Endothelial cell (in vitro differentiated cells): Measurements from ENCODE around the gene BEAN1. TPM values are rescaled to one million over a fixed set of nuclear protein-coding genes. Genes with fewer than 3 reads are reported as not detected.

Source experiments
- DNase-seq: peaks from one replicate; pipeline ENCODE4 v3.0.0; 2021; ENCODE audit warnings: low spot score
- H3K27ac Mint-ChIP-seq: one replicate; pipeline ENCODE4 v1.8.0; 2021; ENCODE audit warnings: mixed read lengths, inconsistent platforms; ENCODE audit not compliant: unreplicated experiment
- H3K27me3 Mint-ChIP-seq: one replicate; pipeline ENCODE4 v1.8.0; 2021; ENCODE audit warnings: mild to moderate bottlenecking, moderate library complexity, mixed read lengths, inconsistent platforms; ENCODE audit not compliant: unreplicated experiment
- H3K36me3 Mint-ChIP-seq: one replicate; pipeline ENCODE4 v1.8.0; 2021; ENCODE audit warnings: mild to moderate bottlenecking, low read depth, mixed read lengths, inconsistent platforms; ENCODE audit not compliant: unreplicated experiment
- H3K4me1 Mint-ChIP-seq: one replicate; pipeline ENCODE4 v1.8.0; 2021; ENCODE audit warnings: mild to moderate bottlenecking, mixed read lengths, inconsistent platforms; ENCODE audit not compliant: unreplicated experiment
- H3K4me3 Mint-ChIP-seq: one replicate; pipeline ENCODE4 v1.8.0; 2021; ENCODE audit warnings: mild to moderate bottlenecking, mixed read lengths, inconsistent platforms; ENCODE audit not compliant: unreplicated experiment
- H3K9me3 Mint-ChIP-seq: one replicate; pipeline ENCODE4 v1.8.0; 2021; ENCODE audit warnings: mixed read lengths, inconsistent platforms; ENCODE audit not compliant: unreplicated experiment
- CTCF ChIP-seq: fragments of 200-600 bp; sonication (generic); IDR thresholded peaks from one replicate; pipeline ENCODE4 v1.5.0; 2021; ENCODE audit warnings: antibody characterized with exemption; ENCODE audit not compliant: unreplicated experiment
- total RNA-seq: library from RNA; stranded (reverse); fragmentation: NEBNext Ultra II Directional; extraction: Animal tissue kit (Norgen Biotek cat#: 25700); gene quantifications from one replicate; pipeline ENCODE4 v1.2.1, GENCODE V29; 2021; ENCODE audit not compliant: unreplicated experiment

BEAN1 gene
- total RNA-seq, 1 donor from 2014 or later = 0.49 TPM

DNA sequence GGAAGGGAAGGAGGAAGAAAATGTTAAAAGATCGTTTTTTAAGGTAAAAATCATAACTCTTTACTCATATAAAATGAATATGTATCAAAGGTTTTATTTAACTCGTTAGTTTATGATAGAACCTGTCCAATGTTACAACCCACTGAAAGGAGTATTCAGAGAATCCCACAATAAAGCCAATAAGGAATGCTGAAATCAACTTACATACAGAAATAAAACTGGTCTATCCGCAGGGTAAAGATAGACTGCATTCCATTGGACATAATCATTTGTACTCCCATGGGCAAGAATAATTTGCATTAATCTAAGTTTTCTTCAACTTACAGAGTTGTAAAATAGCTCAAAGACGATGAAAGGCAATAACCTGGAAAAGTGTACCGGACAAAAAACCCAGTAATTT, 17.9 kb upstream of the BEAN1 start:
- peaks cover 22% of the 10 kb centered on the region for H3K36me3 Mint-ChIP-seq
- H3K27ac Mint-ChIP-seq = peak overlapping the region; percentile 99
- peaks cover 21% of the 10 kb centered on the region for H3K27me3 Mint-ChIP-seq
- TF ChIP-seq CTCF = no peak
- H3K4me1 Mint-ChIP-seq = peaks cover 43% of the 10 kb centered on the region
- DNase-seq = no peak
- H3K4me3 Mint-ChIP-seq = peak overlapping the region; percentile 48
- H3K9me3 Mint-ChIP-seq = no peaks in the 10 kb centered on the region

- no peak for DNase-seq
- no peak for TF ChIP-seq CTCF
- H3K36me3 Mint-ChIP-seq = peaks cover 12% of the 10 kb centered on the region
- peaks cover 20% of the 10 kb centered on the region for H3K27me3 Mint-ChIP-seq
- H3K4me3 Mint-ChIP-seq = no peak overlapping the region
- peaks cover 20% of the 10 kb centered on the region for H3K4me1 Mint-ChIP-seq
- H3K9me3 Mint-ChIP-seq = no peaks in the 10 kb centered on the region
- H3K27ac Mint-ChIP-seq = no peak overlapping the region
Measured at GRCh38 chr16:66412182-66412581, 14.9 kb upstream of the BEAN1 start.

DNA sequence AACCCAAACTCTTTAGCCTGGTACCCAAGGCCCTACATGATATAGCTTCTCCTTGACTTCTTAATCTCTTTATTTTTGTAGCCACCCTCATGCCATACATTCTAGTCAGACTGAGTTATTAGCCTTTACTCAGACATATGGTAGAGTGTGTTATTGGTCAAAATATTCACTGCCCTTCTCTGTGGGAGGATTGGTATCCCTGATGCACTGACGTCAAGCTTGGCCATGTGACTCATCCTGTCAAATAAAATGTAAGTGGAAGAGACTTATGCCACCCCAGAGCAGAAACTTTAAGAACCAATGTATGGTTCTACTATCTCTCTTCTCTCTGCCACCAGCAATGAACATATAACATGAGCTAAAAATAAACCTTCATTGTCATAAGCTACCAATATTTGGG, 12.2 kb upstream of the BEAN1 start:
- no peak overlapping the region for H3K27ac Mint-ChIP-seq
- peaks cover 9% of the 10 kb centered on the region for H3K27me3 Mint-ChIP-seq
- TF ChIP-seq CTCF = no peak
- no peak for DNase-seq
- no peak overlapping the region for H3K4me3 Mint-ChIP-seq
- no peaks in the 10 kb centered on the region for H3K9me3 Mint-ChIP-seq
- H3K4me1 Mint-ChIP-seq = peaks cover 3% of the 10 kb centered on the region
- H3K36me3 Mint-ChIP-seq = peaks cover 12% of the 10 kb centered on the region

- H3K27me3 Mint-ChIP-seq = peaks cover 9% of the 10 kb centered on the region
- DNase-seq = no peak
- peaks cover 11% of the 10 kb centered on the region for H3K36me3 Mint-ChIP-seq
- H3K4me3 Mint-ChIP-seq = peak overlapping the region; percentile 65
- no peak for TF ChIP-seq CTCF
- no peaks in the 10 kb centered on the region for H3K9me3 Mint-ChIP-seq
- peak overlapping the region; percentile 32 for H3K27ac Mint-ChIP-seq
- no peaks in the 10 kb centered on the region for H3K4me1 Mint-ChIP-seq
Measured at GRCh38 chr16:66416136-66416535, 11.0 kb upstream of the BEAN1 start.

DNA sequence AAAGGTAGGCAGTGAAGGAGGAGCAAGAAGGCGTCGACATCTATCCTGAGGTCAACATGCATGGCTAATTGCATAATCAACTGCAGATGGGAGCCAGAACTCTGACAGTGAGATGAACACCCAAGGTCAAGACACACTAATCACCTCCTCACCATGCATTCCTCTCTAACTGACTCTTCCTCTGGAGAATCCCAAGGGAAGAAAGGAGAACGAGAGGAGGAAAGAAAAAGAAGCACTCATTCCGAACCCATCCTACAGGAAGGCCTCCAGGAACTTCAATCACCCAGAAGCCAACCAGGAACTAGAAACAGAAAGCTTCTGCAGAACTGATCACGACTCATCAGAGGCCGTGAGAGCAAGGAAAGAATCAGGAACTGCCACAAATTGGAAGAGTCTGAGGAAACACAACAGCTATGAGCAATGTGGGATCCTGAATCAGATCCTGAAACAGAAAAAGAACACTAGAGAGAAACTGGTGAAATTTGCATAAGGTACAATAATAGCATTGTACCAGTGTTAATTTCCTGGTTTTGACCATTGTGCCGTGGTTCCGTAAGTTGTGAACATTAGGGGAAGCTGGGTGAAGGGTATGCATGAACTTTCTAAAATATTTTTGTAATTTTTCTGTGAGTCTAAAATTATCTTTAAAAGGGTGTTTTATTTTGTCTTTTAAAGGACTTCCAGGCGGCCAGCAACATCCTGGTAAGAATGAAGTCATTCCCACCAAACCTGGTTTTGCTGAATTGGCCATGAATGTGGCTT, 10.0 kb upstream of the BEAN1 start:
- DNase-seq = no peak
- no peaks in the 10 kb centered on the region for H3K9me3 Mint-ChIP-seq
- no peak overlapping the region for H3K27ac Mint-ChIP-seq
- no peak overlapping the region for H3K4me3 Mint-ChIP-seq
- TF ChIP-seq CTCF = no peak
- peaks cover 11% of the 10 kb centered on the region for H3K36me3 Mint-ChIP-seq
- H3K27me3 Mint-ChIP-seq = peaks cover 9% of the 10 kb centered on the region
- no peaks in the 10 kb centered on the region for H3K4me1 Mint-ChIP-seq
